ENCODE data around the gene GALNT2.
A peak's percentile ranks its signal among the peaks of the same experiment; 100 is the strongest.

GALNT2 gene

GRCh38 chr1:230166366-230167132 is 99.5 kb downstream of the GALNT2 start:
- no peak for DNase-seq (ENCODE audit: low spot score)

- peak; percentile 73 for DNase-seq (ENCODE audit: low spot score)
Observed at GRCh38 chr1:230167419-230167852, 100.4 kb downstream of the GALNT2 start.

GRCh38 chr1:230169454-230170152 is 102.6 kb downstream of the GALNT2 start:
- no peak for DNase-seq (ENCODE audit: low spot score)

- DNase-seq (ENCODE audit: low spot score), result no peak
Observed at GRCh38 chr1:230170153-230170547, 103.1 kb downstream of the GALNT2 start.

GRCh38 chr1:230170622-230171021 is 103.6 kb downstream of the GALNT2 start:
- DNase-seq (ENCODE audit: low spot score), result no peak

GRCh38 chr1:230171356-230172015 is 104.4 kb downstream of the GALNT2 start:
- DNase-seq (ENCODE audit: low spot score), result no peak

- no peak for DNase-seq (ENCODE audit: low spot score)
Observed at GRCh38 chr1:230172016-230172537, 105.0 kb downstream of the GALNT2 start.

GRCh38 chr1:230173187-230173975 is 106.3 kb downstream of the GALNT2 start:
- DNase-seq (ENCODE audit: low spot score), result no peak

- DNase-seq (ENCODE audit: low spot score), result no peak
Observed at GRCh38 chr1:230174041-230174440, 107.0 kb downstream of the GALNT2 start.

GRCh38 chr1:230174471-230175162 is 107.6 kb downstream of the GALNT2 start:
- DNase-seq (ENCODE audit: low spot score), result no peak

- DNase-seq (ENCODE audit: low spot score), result no peak
Observed at GRCh38 chr1:230175163-230175747, 108.2 kb downstream of the GALNT2 start.

GRCh38 chr1:230175839-230176238 is 108.8 kb downstream of the GALNT2 start:
- DNase-seq (ENCODE audit: low spot score), result no peak

GRCh38 chr1:230176326-230176725 is 109.3 kb downstream of the GALNT2 start:
- no peak for DNase-seq (ENCODE audit: low spot score)

- no peak for DNase-seq (ENCODE audit: low spot score)
Observed at GRCh38 chr1:230176871-230177411, 109.9 kb downstream of the GALNT2 start.

GRCh38 chr1:230179249-230179648 is 112.2 kb downstream of the GALNT2 start:
- DNase-seq (ENCODE audit: low spot score), result no peak

GRCh38 chr1:230185076-230186001 is 118.3 kb downstream of the GALNT2 start:
- no peak for DNase-seq (ENCODE audit: low spot score)

- peak; percentile 65 for DNase-seq (ENCODE audit: low spot score)
Observed at GRCh38 chr1:230186003-230186863, 119.2 kb downstream of the GALNT2 start.

GRCh38 chr1:230186874-230187273 is 119.8 kb downstream of the GALNT2 start:
- no peak for DNase-seq (ENCODE audit: low spot score)
